ENCODE data around the gene HOMER2.
"Not testable (repeated sequence)": the region's sequence is repeated elsewhere in the genome, so short reads cannot be mapped to it uniquely, and the experiment has no call there.

Gene HOMER2

DNA sequence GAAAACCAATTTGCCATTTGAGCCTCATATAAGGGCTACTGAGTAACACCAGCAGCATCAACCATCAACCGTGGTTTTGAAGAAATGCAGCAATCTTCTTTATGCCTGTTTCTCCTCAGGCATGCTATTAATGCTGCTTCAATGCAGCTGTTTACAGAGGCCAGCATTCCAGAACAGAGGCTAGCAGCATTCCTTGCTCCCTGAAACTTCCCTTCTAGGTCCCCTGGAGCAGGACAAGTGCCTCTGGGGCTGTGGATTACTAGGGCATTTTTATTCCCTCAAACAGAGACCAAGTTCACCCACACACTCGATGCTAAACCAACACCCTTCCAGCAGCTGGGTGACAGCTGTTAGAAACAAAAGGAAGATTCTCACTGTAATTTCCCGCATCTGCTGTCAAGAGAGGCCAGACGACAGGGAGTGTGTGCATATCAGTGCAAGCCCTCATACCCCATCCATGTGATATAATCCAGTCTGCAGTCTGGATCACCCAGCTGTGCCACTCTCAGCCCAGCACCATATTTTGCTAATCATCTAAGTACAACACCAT lies 57.5 kb downstream of the HOMER2 start:
- DNase-seq (ENCODE audit: low spot score), result peak; percentile 35

DNA sequence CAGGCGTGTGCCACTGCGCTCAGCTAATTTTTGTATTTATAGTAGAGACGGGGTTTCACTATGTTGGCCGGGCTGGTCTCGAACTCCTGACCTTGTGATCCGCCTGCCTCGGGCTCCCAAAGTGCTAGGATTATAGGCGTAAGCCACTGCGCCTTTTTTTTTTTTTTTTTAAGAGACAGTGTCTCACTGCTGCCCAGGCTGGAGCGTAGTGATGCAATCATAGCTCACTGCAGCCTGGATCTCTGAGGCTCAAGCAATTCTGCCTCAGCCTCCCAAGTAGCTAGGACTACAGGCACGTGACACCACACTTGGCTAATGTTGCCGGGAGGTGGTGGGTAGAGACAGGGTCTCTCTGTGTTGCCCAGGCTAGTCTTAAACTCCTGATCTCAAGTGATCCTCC lies 59.0 kb downstream of the HOMER2 start:
- not testable (repeated sequence) for DNase-seq (ENCODE audit: low spot score)

DNA sequence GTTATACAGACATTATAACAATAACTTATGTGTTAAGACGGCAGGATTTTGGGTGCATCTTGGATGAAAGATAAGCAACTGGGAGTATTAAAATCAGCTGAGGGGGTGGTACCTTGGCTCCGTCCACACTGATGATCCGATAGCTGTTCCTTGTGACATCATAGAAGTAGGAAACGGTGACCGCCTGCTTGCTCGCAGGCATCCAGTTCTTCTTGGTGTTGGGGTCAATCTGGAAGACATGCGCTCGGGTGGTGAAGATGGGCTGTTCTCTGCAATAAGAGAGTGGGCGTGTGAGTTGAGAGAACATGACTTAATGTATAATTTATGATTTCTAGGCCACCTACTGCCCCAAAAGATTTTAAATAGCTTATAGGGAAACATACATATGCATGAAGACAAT lies 59.9 kb downstream of the HOMER2 start:
- DNase-seq (ENCODE audit: low spot score), result no peak

DNA sequence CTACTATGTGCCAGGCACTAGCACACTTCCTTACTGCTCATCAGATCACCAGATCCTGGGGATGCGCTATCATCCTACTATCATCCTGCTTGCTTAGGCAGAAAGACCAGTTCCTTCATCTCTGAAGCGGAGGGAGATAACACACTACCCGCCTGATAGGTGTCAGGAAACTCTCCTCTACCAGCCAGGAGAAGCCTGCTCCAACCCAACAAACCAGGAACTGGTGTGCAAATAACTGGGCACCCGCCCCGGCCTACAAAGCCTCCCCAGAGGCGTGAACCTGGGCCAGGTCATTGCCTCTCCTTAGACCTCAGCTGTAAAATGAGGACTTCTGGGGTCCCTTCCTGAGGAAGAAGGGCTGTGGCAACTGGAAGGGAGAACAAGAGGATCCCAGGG lies 61.5 kb downstream of the HOMER2 start:
- no peak for DNase-seq (ENCODE audit: low spot score)

DNA sequence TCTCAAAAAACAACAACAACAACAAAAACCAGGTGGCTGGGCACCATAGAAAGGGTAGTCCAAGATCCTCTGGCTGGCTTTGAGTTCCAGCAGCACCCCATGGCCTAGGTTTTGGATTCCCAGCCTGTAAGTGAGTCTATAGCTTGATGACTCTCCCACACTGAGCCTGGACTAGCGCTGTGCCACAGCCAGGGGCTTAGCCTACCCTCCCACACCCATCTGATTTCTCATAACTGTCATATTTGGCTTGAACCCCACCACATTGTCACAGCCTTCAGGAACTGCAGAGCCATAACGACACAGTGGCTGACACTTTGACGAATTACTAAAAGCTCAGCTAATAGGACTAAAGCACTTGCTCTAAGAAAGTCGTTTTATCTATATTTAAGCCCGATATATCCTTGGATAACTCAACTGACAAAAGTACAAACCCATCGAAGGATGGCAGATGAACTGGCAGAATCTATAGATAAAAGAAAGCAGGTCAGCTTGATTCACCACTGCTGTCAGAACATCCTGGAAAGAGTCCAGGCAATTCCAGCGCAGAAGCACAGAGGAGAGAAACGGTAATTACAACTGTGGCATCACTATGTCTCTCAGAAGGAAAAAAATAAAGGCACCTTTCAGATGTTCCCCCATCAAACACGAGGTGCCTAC lies 62.1 kb downstream of the HOMER2 start:
- no peak for DNase-seq (ENCODE audit: low spot score)

DNA sequence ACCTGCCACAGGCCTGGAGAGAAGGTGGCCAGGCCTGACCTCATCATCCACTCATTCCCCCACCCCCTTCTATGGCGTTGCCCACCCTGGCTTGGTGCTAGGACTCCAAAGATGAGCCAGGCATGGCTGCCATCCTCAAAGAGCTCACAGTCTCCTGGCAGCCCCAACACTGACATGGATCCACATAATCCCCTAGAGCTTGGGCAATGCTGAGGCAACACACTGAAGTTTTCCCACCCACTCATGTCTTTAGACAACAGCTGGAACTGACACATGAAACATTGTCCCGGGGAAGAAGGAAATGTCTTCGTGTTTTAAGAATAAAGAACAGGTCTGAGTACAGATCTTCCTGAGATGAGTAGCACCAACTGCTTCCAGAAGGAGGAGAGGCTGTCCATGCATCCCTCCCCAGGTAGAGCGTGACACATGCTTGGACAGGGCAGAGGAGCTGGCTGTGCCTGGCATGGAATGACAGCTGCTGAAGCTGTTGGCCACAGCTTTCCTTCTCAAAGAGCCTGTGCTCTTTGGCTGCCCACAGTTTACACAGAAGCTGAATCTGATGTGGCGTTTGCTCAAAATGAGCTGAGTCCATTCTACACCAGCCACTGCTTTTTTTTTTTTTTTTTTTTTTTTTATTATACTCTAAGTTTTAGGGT lies 70.1 kb downstream of the HOMER2 start:
- DNase-seq (ENCODE audit: low spot score), result no peak

DNA sequence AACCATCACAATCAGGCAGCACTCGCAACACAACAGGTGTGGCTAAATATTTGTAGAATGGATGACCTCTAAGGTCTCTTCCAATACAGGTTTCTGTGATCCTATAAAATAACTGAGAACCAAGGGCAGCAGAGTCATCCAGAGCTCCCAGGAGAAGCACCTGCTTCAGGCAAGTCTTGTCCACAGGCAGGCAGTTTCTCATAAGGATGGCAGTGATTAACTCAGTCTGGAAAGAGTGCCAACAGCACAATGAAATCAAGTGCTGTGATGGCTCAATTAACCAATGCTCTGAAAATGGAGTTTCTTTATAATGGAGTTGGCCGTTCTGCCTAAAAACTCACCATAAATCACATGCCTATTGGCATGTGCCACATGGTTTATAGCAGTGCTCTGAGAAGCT lies 70.8 kb downstream of the HOMER2 start:
- DNase-seq (ENCODE audit: low spot score), result no peak

DNA sequence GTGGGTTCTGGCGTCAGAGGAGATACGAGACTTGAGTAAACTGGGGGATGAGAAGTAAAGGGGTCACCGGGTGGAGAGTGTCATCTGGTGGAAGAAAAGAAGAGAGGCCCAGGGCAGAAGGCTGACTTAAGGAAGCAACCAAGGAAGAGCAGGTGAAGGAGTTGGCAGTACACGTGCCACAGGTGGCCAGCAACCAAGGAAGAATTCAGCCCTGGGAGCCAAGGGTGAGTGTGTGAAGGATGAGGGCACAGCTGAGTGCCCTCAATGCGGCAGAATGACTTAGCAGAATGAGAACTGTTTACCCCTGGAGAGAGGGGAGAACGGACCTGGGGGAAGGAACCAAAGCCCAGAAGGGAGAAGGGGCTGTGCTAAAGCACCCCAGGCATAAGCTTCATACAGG lies 71.8 kb downstream of the HOMER2 start:
- DNase-seq (ENCODE audit: low spot score), result no peak

DNA sequence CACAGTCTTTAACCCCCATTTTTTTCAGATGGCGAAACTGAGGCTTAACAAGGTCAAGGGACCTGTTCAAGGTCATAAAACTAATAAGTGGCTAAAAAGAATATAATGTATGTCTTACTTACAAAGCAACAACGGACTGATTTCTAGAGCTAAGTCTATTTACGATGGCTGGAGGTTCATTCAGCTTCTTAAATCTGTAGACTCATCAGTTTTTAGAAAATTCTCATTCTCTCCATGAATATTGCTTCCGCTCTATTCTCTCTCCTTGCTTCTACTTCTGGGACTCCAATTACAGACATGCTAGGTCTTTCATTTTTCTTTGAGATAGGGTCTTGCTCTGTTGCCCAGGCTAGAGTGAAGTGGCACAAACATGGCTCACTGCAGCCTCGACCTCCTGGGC lies 74.2 kb downstream of the HOMER2 start:
- no peak for DNase-seq (ENCODE audit: low spot score)

DNA sequence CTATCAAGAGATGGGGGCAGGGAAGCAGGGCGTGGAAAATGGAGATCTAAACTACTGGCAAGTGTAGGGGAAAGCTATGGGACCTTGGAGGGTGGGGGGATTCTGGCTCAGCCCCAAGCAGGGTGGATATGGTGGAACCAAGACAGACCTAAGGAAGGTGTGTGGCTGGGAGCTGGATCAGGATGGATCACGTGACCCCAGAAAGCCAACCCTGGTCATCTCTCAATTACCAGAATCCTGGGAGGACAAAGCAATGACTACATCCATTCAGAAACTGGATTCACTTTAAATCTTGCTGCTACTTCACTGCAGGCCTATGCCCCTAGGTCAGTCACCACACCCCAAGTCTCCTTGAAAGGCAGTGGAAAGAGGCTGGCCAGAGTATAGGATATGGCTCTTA lies 74.7 kb downstream of the HOMER2 start:
- no peak for DNase-seq (ENCODE audit: low spot score)

DNA sequence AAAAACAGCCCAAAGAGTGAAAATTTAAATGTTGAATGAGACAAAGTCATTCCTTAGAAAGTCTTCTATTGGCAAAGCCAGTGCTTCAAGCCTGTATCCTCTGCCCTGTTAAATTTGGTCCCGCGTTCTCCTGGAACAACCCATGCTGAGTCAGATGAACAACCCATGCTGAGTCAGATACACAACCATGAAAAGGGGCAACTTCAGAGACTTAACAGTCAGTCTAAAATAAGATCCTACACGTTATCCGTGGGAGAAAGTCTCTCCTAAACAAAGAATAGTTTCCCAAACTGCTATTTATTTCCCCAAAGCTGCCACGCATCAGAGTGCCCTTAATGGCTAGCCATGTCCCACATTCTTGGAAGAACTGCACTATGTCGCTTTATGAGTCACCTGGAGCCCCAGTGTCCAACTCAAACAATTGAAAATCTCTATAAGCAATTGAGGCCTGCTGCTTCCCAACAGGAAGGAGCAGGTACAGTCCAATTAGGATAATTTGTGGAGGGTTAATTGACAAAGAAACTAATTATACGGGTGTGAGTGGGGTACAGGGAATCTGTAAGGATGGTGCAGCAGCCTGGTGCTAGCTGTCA lies 77.0 kb downstream of the HOMER2 start:
- no peak for DNase-seq (ENCODE audit: low spot score)

DNA sequence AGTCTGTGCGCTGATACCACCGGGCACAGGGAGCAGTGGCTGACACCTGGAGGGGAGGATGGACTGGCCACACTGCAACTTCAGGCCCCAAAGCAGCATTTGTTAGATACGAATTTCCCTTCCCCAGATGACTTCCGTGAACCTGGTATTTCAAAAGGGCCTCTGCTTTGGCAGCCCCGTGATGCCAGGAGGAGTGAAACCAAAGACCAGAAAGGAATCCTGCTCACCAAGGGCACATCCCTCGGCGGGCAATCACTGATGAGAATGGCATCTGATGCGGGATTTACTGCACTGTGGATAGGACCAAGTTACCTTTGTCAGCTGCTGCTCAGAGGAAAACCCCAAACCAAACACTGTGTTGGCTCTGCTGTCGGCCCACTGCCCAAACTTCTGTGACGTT lies 77.6 kb downstream of the HOMER2 start:
- DNase-seq (ENCODE audit: low spot score), result no peak

DNA sequence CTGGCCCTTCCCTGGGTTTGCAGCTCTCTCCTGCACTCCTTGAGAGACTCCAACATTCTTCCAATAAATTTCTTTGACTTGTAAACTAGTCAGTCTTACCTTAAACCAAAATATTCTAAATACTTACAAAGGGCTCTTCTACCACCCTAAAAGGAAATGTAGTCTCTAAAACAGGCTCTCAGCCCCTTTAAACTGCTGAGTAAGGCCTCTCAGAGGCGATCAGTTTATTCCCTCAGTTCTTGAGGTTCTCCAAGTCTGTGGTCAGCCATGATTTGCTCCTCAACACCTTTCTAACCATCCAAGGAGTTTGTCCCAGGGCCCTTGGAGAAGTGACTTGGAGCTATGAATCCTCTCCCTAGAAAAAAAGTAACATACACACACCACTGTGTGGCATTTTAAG lies 78.3 kb downstream of the HOMER2 start:
- DNase-seq (ENCODE audit: low spot score), result no peak

DNA sequence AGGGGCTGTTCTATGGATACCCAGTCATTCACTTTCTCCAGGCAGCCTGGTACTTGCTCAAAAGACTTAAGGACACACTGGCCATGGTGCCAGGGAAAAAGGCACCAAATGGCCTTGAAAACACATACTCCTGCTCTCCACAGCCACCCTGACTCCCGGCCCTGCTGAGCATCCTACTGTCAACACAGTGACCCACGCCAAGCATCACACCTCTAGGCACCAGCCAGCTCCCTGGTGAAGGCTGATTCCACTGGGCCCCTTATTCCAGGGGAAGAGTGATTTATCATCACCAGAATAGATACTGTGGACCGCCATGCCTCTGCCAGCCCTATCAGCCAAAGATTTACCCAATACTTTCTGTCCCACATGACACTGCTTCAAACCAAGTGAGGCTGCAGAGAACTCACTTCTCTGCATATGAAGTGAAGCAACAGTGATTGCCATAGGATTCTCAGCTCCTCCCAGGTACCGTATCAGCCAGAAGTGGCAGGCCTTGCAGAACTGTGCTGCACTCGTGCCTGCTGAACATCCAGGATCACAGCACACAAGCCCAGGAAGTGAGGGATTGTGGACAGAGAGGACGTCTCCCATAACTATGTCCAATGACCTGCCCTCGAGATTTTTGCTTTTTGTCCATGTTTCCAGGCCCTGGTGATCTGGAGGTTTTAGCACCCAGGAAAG lies 79.4 kb downstream of the HOMER2 start:
- DNase-seq (ENCODE audit: low spot score), result no peak

DNA sequence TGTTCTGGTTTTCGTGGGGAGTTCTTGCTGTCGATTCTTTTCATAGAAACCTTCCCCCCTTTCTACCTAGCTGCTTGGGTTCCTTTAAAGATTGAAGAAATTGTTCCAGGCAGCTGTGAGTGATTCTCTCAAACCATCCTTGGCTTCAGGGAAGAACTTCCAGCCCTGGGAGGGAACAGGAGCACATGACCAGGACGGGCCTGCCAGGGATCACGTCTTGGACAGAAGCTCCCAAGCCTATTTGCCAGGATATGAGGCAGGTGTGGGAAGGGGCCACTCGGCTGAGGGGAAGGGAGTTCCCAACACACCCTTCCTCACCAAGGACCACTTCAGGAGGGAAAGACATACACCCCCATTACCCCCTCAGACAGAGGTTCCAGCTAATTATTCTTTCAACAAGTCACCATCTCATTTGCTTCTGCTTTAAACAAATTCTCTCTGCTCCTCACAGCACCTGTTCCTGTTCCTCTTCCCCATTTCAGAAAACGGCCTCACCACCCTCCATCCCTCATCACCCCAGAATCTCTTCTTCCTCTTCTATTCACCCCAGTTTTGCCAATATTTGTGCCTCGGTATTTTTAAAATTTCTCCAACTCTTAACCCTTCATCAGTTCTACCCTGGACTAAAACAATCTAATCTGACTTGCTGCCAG lies 80.6 kb downstream of the HOMER2 start:
- no peak for DNase-seq (ENCODE audit: low spot score)

DNA sequence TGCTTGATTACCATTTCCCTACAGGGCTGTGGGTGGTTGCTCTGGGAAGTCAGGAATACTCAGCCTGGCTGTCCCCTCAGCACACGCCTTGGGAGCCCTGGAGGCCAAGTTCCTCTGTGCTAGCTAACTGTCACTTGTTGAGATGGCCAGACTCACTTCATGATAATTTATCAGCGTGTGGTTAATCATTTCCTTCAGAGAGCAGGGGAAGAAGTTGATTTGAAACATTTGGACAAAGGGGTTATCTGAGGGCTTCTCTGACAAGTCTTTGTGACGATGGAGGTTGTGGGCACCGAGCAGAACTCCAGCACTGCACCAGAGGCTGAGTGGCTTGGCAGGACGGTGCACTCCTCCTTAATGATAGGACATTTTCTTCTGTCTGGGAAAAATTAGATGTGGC lies 81.2 kb downstream of the HOMER2 start:
- DNase-seq (ENCODE audit: low spot score), result no peak

DNA sequence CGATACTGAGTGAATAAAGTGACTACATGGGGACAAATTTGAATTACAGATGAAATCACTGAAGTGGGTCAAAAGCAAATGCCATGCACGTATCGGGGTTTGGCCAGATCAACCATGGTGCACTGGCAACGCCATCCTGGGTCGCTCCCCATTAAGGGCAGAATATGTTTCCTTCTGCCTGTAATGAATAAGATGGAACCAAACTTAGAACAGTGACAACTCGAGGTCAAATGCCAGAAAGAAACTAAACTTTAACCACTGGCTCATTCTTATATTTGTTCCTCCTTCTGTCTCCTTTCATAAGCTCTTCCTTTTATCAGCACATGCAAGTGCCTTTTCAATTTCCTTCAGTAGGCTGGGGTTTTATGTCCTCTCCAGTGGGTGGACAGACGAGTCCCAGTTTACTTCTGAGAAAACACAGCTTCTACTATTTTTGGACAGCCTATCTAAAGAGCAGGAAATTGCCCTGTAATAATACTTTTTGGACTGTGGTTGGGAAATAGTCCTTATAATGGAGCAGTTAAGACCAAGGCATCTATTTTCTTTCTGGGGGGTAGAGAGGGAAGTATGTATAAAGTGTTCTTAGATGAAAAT lies 81.7 kb downstream of the HOMER2 start:
- no peak for DNase-seq (ENCODE audit: low spot score)

DNA sequence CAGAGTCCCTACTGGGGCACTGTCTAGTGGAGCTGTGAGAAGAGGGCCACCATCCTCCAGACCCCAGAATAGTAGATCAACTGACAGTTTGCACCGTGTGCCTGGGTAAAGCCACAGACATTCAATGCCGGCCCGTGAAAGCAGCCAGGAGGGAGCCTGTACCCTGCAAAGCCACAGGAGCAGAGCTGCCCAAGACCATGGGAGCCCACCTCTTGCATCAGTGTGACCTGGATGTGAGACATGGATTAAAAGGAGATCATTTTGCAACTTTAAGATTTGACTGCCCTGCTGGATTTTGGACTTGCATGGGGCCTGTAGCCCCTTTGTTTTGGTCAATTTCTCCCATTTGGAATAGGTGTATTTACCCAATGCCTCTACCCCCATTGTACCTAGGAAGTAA lies 86.5 kb downstream of the HOMER2 start:
- DNase-seq (ENCODE audit: low spot score), result not testable (repeated sequence)

DNA sequence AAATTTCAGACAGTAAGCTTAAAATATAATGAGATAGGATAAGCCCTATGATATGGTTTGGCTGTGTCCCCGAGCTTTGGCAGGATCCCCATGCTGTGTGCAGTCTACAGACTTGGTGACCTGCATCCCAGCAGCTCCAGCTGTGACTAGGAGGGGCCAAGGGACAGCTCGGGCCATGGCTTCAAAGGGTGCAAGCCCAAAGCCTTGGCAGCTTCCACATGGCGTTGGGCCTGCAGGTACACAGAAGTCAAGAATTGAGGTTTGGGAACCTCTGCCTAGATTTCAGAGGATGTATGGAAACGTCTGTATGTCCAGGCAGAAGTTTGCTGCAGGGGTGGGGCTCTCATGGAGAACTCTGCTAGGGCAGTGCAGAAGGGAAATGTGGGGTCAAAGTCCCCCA lies 86.9 kb downstream of the HOMER2 start:
- not testable (repeated sequence) for DNase-seq (ENCODE audit: low spot score)

DNA sequence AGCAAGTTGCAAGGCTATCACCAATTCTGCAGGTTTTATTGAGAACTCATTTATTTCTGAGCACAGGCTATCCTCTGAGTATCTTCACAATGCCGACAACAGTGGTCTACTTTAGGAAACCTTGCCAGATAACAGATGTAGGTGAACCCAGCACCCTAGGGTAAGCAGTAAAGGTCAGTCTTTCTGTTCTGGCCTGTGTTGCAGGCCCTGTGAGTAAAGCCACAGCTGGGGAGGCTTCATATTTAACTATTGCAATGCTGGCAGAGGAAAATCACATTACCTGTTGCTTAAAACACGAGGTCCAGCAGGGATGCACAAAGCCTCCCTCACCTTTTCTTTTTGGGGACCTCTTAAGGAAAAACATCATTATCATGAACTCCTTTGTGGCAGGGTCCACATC lies 87.6 kb downstream of the HOMER2 start:
- no peak for DNase-seq (ENCODE audit: low spot score)

DNA sequence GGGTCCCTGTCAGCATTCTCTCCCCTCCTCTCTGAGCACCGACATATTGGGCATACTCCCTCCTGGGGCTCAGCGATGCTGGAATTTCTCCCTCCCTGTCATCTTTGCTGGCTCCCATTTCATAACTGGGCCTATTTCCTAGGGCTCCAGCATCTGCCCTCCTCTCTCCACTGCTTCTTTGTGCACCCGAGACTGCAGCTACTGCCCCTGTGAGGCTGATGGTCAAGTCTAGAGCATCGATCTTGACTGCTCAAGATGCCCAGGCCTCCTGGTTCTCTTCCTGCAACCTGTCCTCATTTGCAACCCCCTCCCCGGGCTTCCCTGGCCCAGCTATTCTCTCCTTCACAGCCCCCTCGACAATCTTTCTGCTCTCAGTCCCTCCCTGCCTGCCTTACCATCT lies 89.6 kb downstream of the HOMER2 start:
- DNase-seq (ENCODE audit: low spot score), result no peak

DNA sequence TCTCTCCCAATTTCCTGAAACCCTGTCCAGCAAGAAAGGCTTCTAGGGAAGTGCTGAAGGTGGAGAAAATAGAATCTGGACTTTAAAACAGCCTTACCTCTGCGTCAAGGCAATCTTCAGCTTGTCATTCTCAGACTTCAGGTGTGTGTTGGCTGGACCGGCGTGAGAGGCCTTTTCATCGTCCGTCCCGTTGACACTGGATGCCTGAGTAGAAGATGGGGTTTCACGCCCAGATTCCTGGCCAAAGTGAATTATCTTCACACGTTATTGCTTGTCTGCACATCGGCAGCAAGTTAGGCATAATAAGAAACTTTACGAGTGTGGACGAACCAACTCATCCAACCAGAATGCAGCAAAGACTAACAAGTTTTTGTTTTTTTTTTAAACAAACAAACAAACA lies 93.6 kb downstream of the HOMER2 start:
- no peak for DNase-seq (ENCODE audit: low spot score)

Data from iPS-NIHi11 (cell line).